NCI-H1436 (cell line): Measurements from ENCODE around the gene GYS1.

Experiments used
- DNase-seq: peaks from one replicate; lab custom pipeline; 2025; lab: John Stamatoyannopoulos, UW

GYS1 gene

DNA sequence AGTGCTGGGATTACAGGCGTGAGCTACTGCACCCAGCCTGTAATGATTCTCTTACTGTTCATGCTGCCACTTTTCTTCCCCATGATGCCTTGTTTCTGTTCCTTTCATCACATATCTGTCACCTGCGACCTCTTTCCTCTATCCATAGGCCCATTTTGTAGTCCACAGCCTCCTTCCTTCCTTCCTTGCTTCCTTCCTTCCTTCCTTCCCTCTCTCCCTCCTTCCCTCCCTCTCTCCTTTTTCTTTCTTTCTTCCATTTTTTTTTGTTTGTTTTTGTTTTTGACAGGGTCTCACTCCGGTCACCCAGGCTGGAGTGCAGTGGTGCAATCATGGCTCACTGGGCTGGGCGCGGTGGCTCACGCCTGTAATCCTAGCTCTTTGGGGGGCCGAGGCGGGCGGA lies 4.2 kb downstream of the GYS1 start:
- no peak for DNase-seq

DNA sequence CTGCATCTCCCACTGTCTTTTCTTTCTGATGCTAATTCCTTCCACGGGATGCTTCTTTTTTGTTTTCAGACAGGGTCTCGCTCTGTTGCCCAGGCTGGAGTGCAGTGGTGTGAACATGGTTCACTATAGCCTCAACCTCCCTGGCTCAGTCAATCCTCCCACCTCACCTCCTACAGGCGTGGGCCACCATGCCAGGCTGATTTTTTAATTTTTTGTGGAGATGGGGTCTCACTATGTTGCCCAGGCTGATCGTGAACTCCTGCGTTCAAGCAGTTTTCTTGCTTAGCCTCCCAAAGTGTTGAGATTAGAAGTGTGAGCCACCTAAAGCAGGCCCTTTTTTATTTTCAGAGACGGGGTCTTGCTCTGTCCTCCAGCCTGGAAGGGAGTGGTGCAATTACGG lies 4.8 kb downstream of the GYS1 start:
- no peak for DNase-seq

DNA sequence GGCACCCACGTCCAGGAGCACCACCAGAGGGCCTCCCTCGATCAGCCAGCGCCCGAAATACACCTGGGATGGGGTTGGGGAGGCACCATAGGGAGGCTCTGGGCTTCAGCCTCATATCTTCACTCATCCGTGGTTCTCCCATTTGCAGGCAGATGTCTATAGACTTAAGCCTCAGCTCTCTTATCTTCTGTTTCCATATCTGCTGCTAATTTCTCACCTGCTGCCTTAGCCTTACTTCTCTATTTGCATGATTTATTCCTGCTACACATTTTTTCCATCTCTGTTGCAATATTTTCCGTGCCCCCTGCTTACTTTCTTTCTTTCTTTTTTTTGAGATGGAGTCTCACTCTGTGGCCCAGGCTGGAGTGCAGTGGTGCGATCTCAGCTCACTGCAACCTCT lies 5.8 kb downstream of the GYS1 start:
- no peak for DNase-seq

DNA sequence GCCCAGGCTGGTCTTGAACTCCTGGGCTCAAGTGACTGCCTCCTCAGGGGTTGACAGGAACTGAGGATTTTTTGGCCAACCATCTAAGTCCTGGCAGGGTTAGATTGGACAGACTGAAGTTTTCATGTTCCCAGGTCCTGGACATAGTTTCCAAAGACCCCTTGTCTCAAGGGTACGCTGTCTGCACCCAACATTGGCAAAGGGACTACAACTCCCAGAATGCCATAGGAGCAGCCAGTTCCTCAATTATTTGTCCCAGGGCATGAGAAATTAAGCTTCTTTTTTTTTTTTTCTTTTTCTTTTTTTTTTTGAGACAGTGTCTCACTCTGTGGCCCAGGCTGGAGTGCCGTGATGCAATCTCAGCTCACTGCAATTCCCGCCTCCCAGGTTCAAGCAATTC lies 6.9 kb downstream of the GYS1 start:
- DNase-seq = no peak

DNA sequence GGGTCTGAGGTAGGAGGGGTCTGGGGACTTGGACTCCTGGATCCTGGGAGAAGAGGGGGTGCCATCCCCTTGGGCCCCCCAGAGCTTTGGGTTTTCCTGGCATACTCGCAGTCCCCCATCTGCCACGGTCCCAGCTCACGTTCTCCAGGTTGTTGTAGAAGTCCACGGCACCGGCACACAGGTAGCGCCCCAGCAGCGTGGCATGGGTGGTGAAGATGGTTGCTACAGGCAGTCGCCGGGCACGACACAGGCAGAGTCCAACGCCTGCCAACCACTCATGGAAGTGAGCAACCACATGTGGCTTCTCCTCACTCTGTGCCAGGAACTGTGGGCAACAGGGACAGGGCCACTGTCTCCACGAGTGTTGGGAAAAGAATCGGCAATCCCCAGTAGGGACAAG lies 7.4 kb downstream of the GYS1 start:
- no peak for DNase-seq

DNA sequence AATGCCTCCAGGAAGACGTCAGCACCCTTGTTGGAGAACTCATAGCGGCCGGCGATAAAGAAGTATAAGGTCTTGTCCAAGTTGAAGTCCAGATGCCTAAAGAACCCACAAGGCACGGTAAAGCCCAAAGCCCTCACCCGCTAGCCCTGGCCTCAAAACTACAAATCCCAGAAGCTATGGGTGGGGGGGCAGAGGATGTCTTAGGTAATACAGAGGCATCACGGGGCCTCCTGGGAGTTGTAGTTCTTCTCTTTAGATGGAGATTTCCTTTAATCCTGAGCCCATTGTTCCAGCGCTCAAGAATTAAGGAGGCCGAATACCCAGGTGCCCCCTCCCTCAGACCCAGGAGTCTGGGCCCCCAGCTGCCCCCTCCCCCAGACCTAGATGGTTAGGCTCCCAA lies 10.8 kb downstream of the GYS1 start:
- no peak for DNase-seq

DNA sequence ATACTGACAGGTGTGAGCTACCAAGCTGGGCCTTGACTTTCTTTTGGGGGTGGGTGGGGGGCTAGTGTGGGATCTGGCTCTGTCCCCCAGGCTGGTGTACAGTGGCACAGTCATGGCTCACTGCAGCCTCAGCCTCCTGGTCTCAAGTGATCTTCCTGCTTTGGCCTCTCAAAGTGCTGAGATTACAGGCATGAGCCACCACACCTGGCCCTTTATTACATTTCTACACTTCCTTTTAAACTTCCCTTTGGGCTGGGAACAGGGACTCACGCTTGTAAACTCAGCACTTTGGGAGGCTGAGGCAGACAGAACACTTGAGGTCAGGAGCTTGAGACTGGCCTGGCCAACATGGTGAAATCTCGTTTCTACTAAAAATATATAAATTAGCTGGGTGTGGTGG lies 16.0 kb downstream of the GYS1 start:
- DNase-seq = no peak

DNA sequence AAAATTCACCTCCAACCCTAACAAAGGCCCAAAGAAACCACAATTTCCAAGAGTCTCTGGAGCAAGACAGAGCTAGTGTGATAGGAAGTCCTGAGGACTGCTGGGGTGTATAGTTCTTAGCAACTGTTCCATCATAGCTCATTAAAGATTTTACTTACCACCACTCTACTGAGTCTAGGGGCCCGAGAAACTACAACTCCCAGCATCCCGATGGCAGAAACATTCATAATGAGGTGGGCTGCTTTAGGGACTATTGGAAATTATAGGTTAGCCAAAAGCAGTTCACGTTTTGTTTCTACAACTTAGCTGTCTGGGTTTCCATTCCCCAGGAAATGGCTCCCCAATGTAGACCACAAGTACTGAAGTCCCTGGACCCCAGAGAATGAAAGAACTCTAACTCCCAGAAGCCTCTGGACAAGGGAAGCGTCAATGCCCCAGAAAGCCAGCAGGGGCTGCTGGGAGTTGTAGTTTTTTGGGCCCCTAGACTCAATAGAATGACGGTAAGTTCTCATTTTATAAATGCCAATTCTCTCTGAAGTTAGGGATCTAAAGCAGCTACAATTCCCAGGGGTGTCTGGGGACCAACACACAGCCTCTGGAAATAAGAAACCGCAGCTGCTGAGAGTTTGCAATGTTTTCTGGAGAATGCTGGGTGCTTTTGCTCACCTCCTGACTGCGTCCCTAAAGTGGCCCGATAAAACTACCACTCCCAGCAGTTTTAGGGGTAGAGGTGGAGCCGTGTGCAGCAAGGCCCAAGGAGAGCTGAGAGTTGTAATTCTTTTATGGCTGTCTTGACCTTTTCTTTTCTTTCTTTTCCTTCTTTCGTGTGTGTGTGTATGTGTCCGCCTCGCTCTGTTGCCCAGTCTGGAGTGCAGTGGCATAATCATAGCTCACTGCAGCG lies 16.9 kb downstream of the GYS1 start:
- DNase-seq = no peak

DNA sequence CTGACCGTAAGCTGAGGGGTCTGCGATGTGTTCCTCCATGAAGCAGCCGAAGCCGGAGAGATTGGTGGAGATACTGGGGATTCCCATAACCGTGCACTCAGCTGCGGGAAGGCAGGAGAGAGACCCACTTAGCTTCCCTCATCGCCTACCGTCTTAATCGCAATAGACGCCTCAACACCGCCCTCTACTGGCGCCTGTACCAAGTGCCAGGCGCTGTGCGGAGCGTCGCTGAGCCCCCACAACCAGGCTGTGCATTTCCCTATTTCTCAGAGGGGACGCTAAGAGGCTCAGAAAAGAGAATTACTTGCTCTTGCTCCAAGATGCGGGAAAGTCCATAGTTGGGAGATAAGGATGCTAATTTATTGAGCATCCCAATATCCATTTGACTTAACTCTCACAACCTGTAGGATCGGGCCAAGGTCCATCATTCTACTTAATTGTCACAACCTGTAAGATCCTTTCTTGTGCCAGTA lies 22.1 kb downstream of the GYS1 start:
- DNase-seq = peak; percentile 82

DNA sequence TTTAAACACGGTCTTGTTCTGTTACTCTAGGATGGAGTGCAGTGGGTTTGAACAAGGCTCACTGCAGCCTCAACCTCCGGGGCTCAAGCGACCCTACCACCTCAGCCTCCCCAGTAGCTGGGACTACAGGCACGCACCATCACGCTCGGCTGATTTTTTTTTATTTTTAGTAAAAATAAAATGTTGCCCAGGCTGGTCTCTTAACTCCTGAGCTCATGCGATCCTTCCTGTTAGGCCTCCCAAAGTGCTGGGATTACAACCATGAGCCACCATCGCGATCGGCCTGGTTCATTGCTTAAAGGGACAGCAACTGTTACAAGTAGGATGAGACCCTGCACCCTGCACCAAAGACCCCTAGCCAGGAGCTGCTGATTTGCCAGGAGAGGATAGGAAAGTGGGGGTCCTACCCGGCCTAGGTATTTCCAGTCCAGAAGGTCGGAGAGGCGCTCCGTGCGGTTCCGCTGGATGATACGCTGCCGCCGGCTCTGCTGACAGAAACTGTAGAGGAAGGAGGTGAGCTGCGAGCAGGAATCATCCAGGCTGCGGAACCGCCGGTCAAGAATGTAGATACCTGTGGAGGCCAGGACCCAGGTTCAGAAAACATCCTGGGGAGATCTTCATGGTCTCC lies 22.9 kb downstream of the GYS1 start:
- DNase-seq = no peak

DNA sequence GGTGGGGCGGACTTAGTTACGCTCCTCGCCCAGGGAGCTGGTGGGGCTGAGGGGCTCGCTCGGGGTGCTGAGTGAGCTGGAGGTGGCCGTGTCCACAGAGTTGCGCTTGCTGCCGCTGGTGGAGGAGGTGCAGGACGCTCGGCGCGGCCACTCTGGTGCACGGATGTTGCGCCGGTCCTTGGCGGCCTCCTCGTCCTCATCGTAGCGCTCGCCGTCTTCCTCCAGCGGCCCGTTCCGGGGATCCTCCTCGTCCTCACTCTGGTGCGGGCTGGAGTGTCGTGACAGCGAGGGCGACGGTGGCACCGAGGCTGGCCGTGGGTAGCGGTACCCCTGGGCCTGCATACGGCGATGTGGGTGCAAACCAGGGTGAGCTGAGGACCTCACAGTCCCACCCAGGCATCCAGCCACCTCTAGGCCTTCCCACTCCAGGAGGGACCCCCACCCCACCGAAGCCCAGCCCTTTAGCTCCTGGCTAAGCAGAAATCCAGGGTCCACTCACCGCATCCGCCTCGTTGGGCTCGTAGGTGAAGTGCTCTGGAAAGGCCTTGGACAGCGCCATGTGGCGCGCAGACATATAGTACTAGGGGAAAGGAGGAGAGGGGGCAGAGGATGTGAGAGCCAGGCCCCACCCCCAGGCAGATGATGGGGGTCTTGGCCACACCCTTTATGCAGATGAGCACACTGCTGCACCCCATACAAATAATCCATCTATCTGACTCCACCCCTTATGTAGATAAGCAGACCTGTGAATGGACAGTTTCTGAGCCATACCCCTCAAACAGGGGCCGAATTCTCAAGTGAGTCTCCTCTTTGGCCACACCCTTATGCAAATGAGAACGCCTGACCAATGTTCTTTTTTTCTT lies 23.6 kb downstream of the GYS1 start:
- DNase-seq = no peak

DNA sequence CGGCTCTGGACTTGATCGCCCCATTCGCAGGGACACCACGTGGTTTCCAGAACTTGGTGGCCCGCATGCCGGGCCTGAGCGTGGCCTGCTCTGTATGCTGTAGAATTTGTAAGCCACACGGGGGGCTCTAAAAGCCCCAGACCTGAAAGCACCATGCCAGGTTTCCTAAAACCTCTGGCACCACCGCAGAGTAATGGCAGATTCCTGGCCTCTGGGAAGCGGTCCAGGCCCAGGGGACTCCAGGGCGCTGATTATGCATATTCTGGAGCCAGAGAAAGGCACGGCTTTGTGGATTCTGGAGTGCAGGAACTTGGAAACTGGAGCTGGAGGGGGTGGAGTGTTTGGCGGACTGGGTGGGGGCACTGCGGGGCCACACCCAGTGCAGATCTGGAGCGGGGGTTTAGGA lies 24.3 kb downstream of the GYS1 start:
- DNase-seq = no peak

DNA sequence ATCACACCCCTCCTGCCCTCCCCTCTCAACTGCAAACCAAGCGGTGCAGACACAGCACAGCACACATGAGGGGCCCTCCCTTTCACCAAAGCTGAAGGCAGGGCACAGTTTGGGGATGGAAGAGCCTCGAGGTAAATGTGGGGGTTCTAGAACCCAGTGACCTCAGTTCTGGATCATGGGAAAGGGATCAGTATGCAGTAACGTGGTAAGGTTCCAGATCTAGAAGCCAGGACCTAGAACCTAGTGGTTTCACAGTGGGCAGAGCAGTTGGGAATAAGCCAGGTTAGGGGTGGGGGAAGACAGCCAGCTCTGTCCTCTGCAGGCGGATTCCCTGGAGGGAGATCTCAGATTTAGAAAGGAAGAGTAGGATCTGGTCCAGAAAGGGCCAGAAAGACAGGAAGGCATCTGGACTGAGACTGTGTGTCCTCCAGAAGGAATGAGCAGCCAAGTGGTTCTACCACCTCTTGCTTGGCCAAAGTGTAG lies 24.9 kb downstream of the GYS1 start:
- DNase-seq = no peak

DNA sequence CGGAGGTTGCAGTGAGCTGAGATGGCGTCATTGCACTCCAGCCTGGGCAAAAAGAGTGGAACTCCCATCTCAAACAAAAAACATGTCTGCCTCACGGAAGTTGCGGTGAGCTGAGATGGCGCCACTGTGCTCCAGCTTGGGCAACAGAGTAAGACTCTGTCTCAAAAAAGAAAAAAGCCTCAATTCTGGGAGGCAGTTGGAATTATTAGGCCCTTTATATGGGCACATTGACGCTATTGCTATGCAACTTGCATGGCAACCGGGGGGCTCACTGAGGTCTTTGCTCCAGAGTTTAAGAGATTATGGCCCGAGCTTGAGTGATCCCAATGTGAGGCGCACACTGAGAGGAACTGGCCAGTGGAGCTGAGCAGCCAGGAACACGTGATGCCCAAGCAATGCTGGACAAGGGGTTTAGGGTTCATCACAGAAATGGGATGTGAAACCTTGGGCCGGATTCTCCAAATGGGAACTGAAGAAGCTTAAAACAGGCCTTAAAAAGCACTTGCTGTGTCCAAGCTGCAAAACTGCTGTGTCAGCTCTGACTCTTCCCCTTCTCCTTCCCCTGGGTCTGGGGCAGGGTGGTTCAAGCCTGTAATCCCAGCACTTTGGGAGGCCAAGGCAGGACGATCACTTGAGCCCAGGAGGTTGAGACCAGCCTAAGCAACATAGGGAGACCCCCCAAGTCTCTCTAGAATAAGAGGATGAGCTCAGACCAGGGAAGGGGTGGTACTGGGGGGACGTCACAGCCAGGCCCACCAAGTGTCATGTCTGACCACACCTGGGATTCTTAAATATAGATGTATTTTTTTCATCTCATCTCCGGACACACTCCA lies 25.5 kb downstream of the GYS1 start:
- DNase-seq = no peak

DNA sequence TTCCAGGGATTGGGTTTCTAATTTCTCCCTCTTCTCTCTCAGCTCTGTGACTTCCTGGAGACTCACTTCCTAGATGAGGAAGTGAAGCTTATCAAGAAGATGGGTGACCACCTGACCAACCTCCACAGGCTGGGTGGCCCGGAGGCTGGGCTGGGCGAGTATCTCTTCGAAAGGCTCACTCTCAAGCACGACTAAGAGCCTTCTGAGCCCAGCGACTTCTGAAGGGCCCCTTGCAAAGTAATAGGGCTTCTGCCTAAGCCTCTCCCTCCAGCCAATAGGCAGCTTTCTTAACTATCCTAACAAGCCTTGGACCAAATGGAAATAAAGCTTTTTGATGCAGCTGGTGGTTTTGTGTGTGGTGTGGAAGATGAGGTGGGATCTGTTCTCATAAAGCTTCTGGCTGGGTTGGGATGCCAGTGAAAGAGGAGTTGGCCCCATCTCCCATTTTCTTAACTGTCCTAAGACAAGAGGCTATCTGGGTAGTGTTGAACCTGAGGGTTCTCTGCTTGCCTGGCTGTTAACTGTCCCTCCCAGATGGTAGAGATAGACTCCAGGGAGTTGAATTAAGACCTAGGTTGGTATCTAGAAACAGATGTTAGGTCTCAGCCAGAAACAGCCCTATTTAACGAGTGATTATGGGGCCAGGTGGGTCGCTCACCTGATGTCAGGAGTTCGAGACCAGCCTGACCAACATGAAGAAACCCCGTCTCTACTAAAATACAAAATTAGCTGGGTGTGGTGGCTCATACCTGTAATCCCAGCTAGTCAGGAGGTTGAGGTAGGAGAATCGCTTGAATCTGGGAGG lies 26.4 kb downstream of the GYS1 start:
- DNase-seq = no peak

DNA sequence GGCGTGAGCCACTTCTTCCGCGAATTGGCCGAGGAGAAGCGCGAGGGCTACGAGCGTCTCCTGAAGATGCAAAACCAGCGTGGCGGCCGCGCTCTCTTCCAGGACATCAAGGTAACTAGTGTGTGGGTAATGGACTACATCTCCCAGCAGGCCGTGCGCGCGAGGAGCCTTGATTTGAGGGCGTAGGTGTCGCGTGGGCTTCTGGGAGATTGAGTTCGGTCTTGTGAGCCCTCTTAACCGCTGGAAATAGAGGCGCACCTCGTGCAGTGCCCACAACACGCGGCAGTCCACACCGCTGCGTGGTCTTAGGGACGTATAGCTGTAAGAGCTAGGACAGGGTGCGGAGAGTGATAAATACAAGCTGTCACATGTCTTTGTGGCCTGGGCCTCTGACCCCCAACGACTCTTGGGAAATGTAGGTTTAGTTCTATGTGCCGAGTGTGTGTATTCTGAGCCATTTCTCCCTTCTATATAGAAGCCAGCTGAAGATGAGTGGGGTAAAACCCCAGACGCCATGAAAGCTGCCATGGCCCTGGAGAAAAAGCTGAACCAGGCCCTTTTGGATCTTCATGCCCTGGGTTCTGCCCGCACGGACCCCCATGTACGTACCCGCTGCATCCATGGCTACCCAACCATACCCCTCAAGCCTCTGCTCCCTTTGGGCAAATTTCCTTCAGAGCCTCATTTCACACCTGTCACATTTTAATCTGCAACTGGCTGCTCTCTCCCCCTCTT lies 27.1 kb downstream of the GYS1 start:
- DNase-seq = peak; percentile 82

DNA sequence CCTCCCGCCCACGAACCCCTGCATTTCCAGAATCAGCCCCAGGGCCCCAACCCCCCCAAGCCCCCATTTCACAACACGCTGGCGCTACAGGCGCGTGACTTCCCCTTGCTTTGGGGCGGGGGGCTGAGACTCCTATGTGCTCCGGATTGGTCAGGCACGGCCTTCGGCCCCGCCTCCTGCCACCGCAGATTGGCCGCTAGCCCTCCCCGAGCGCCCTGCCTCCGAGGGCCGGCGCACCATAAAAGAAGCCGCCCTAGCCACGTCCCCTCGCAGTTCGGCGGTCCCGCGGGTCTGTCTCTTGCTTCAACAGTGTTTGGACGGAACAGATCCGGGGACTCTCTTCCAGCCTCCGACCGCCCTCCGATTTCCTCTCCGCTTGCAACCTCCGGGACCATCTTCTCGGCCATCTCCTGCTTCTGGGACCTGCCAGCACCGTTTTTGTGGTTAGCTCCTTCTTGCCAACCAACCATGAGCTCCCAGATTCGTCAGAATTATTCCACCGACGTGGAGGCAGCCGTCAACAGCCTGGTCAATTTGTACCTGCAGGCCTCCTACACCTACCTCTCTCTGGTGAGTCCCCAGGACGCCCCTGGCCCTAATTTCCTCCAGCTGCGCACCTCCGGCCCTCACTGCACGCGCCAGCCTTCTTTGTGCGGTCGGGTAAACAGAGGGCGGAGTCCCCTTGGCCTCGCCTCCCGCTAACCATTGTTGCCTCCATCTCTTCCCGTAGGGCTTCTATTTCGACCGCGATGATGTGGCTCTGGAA lies 27.9 kb downstream of the GYS1 start, which contains the start of gene FTL:
TSS of gene FTL (plus strand) at position 270 of the 766 bp plus-strand sequence. CDS start at position 469, 199 bp downstream.
- DNase-seq = peak; percentile 98

DNA sequence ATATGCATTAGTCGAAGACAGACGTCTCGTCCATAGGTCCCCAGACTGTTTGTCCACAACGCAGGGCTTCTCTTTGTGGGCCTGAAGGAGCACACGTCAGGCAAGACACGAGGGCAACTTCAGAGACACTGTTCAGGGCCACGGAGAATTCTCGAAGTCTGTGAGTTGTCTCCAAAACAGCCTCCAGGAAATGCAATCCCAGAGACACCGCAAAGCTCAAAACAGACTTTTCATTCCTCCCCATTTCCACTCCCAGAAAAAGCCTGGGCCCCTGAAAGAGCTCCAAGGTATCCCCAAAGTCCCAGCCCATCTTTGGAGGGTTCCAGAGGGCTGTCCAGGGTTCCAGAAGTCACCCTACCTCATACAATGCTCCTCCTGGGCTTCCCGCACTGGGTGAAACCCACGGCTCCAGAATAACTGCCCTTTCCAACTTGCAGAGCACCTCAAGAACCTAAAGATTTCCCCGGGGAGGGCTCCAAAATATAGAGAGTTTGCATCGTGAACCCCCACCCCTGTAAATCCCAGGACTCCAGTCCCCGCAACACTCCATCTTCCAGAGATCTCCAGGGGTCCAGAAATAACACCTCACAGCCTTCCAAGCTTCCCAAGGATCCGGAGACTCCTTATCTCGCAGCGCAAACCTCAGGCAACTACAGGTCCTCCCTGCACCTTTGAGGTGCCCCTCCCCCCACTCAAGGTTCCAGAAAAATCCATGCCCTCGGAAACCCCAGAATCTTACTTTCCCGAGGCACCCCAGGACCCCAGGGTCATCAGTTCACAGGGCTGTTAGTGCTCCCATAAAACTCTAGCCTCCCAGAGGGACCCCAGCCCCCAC lies 28.7 kb downstream of the GYS1 start:
- DNase-seq = no peak
